ES-I3 (cell line): ENCODE data around the gene ROR2.

Source experiments
- H3K36me3 ChIP-seq: 2 replicates; pipeline ENCODE4 v1.6.1; 2013; ENCODE audit warnings: mild to moderate bottlenecking, low read length, control low read depth, moderate library complexity; ENCODE audit not compliant: insufficient read depth
- H3K4me1 ChIP-seq: 2 replicates; pipeline ENCODE4 v1.6.1; 2013; ENCODE audit warnings: mild to moderate bottlenecking, control low read depth, low read length; ENCODE audit not compliant: insufficient read depth
- H3K9ac ChIP-seq: 2 replicates; pipeline ENCODE4 v1.6.1; 2013; ENCODE audit warnings: low read depth, mild to moderate bottlenecking, low read length, moderate library complexity
- H3K9me3 ChIP-seq: 2 replicates; pipeline ENCODE4 v1.6.1; 2013; ENCODE audit warnings: mild to moderate bottlenecking, low read length, moderate library complexity; ENCODE audit not compliant: control insufficient read depth, insufficient read depth

Gene ROR2

DNA sequence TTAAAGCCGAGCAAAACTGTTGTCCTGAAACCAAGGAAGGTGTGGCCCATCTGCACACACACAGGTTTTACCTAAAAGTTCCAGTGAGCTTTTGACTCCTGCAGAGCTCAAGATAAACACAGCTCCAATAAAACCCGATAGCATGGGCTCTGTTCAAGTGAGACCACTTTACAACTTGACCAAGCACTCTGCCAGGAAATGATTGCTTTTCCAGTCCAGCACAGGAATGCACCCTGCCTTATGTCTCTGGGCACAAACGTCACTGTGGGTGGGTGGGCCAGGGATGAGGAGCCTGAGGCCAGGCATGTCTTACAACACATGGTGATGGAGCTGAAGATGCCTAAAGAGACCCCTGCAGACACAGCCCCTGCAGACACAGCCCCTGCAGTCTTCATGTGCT lies 115.3 kb downstream of the ROR2 start:
- 0 out of 2 replicates have a peak, but pooled peaks cover 3% of the 10 kb centered on the region for H3K36me3 ChIP-seq
- no peaks in the 10 kb centered on the region for H3K9me3 ChIP-seq
- peaks cover 8% of the 10 kb centered on the region; the same call in 1 of the 2 replicates for H3K4me1 ChIP-seq
- H3K9ac ChIP-seq, result no peak overlapping the region

GRCh38 chr9:91833878-91834255 lies 116.2 kb downstream of the ROR2 start:
- peaks cover 8% of the 10 kb centered on the region; the same call in 1 of the 2 replicates for H3K4me1 ChIP-seq
- no peak overlapping the region; the same call in 1 of the 2 replicates for H3K9ac ChIP-seq
- H3K9me3 ChIP-seq, result no peaks in the 10 kb centered on the region
- H3K36me3 ChIP-seq, result 0 out of 2 replicates have a peak, but pooled peaks cover 3% of the 10 kb centered on the region

GRCh38 chr9:91833096-91833877 lies 116.7 kb downstream of the ROR2 start:
- Histone ChIP-seq H3K4me1 (peaks cover 8% of the 10 kb centered on the region; the same call in 1 of the 2 replicates), H3K9ac (no peak overlapping the region; the same call in 1 of the 2 replicates), H3K9me3 (no peaks in the 10 kb centered on the region), H3K36me3 (0 out of 2 replicates have a peak, but pooled peaks cover 3% of the 10 kb centered on the region)

DNA sequence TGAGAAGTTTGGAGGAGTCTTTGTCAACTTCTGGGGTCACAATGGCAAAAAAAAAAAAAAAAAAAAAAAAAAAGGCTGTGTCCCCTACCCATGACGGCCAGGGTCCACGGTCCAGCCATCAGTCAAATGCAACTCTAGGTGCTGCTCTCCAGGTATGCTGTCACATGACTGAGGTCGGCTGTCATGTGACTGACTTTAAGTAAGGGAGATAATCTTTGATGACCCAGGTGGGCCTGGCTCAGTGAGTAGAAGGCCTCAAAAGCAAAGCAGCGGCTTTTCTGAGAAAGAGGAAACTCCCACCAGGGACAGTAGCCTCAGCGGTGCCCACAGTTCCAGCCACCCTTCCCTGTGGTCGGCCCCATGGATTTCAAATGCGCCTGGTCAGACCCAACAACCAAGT lies 117.7 kb downstream of the ROR2 start:
- 0 out of 2 replicates have a peak, but pooled peaks cover 3% of the 10 kb centered on the region for H3K36me3 ChIP-seq
- no peak overlapping the region for H3K9ac ChIP-seq
- H3K4me1 ChIP-seq, result peaks cover 8% of the 10 kb centered on the region; the same call in 1 of the 2 replicates
- H3K9me3 ChIP-seq, result no peaks in the 10 kb centered on the region

DNA sequence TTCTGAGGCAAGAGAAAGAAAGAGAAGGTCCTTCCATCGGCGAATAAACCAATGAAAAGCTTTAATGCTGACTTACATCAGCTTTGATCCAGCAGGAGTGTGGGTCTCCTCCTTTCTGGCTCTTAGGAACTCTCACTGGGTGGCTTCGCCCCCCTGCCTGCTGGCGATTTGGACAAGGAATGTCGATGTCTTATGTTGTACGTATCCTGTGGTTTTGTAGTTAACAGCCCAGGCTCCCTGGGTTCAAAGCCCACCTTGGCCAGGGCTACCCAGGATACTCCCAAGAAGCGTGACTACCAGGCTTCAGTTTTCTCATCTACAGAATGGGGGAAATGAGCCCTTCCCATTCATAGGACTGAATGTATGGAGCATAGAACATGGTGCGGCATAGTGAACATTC lies 124.2 kb downstream of the ROR2 start:
- Histone ChIP-seq H3K9ac (no peak overlapping the region), H3K4me1 (no peaks in the 10 kb centered on the region), H3K36me3 (no peaks in the 10 kb centered on the region), H3K9me3 (no peaks in the 10 kb centered on the region)

GRCh38 chr9:91825422-91825821 lies 124.6 kb downstream of the ROR2 start:
- Histone ChIP-seq H3K9ac (no peak overlapping the region), H3K36me3 (no peaks in the 10 kb centered on the region), H3K4me1 (no peaks in the 10 kb centered on the region), H3K9me3 (no peaks in the 10 kb centered on the region)

GRCh38 chr9:91824601-91825305 lies 125.3 kb downstream of the ROR2 start:
- Histone ChIP-seq H3K36me3 (no peaks in the 10 kb centered on the region; the same call in 1 of the 2 replicates), H3K9ac (no peak overlapping the region), H3K9me3 (no peaks in the 10 kb centered on the region), H3K4me1 (no peaks in the 10 kb centered on the region)

GRCh38 chr9:91824151-91824550 lies 125.9 kb downstream of the ROR2 start:
- no peaks in the 10 kb centered on the region for H3K4me1 ChIP-seq
- H3K9me3 ChIP-seq, result no peaks in the 10 kb centered on the region
- no peaks in the 10 kb centered on the region; the same call in 1 of the 2 replicates for H3K36me3 ChIP-seq
- H3K9ac ChIP-seq, result no peak overlapping the region

DNA sequence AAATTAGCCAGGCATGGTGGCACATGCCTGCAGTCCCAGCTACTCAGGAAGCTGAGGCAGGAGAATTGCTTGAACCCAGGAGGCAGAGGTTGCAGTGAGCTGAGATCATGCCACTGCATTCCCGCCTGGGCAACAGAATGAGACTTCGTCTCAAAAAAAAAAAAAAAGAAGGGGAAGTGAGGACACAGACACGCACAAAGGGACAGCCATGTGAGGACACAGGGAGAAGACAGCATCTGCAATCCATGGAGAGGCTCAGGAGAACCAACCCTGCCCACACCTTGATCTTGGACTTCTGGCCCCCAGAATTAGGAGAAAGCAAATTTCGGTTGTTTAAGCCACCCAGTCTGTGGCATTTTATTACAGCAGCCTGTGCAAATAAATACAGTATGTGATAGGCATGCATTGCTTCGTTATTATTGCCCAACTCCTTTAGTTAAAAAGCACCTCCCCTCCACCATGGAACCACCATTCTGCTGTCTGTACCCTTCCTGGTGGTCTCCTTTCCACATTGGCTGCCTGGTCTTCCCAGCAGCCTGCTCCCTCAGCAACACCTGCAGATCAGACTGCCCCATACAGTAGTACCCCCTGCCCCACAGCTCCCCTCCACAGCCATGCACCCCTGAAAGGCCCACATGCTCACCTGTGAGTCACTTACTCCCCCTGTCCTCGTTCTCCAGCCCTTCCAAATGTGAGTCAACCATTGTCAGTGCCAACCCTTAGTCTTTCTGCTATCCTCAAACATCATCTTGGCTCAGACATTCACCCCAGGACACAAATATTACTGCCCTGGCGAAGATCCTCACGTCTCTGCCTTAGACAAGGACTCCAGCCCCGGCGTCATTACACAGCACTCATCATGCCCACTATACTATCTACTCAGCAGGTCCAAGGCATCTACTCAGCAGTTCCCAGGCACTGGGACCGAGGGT lies 128.8 kb downstream of the ROR2 start:
- Histone ChIP-seq H3K4me1 (peaks cover 6% of the 10 kb centered on the region; the same call in 1 of the 2 replicates), H3K9me3 (no peaks in the 10 kb centered on the region), H3K36me3 (no peaks in the 10 kb centered on the region; the same call in 1 of the 2 replicates), H3K9ac (no peak overlapping the region)

GRCh38 chr9:91820126-91820750 lies 129.8 kb downstream of the ROR2 start:
- no peaks in the 10 kb centered on the region for H3K9me3 ChIP-seq
- H3K4me1 ChIP-seq, result peaks cover 6% of the 10 kb centered on the region; the same call in 1 of the 2 replicates
- no peaks in the 10 kb centered on the region; the same call in 1 of the 2 replicates for H3K36me3 ChIP-seq
- no peak overlapping the region for H3K9ac ChIP-seq

GRCh38 chr9:91818647-91819403 lies 131.2 kb downstream of the ROR2 start:
- Histone ChIP-seq H3K9ac (no peak overlapping the region), H3K36me3 (no peaks in the 10 kb centered on the region; the same call in 1 of the 2 replicates), H3K9me3 (no peaks in the 10 kb centered on the region), H3K4me1 (peaks cover 6% of the 10 kb centered on the region; the same call in 1 of the 2 replicates)

- Histone ChIP-seq H3K9me3 (no peaks in the 10 kb centered on the region), H3K4me1 (peaks cover 6% of the 10 kb centered on the region; the same call in 1 of the 2 replicates), H3K36me3 (no peaks in the 10 kb centered on the region; the same call in 1 of the 2 replicates), H3K9ac (no peak overlapping the region)
Measured at GRCh38 chr9:91818225-91818585, 131.8 kb downstream of the ROR2 start.
